Activated CD4-positive, alpha-beta memory T cell treated with anti-CD3 and anti-CD28 coated beads, Interleukin-2, amount 10 ng/mL, durations not matched to agents 7 days and 5 days (primary cell): ENCODE data around the gene STRIP1. TPM values are rescaled to one million over a fixed set of nuclear protein-coding genes. Genes with fewer than 3 reads are reported as not detected.
"Not testable (repeated sequence)": the region's sequence is repeated elsewhere in the genome, so short reads cannot be mapped to it uniquely, and the experiment has no call there.

ENCODE experiments used
- CTCF ChIA-PET: fragments of 350-600 bp; sonication (Branson Sonifier 250); formaldehyde crosslinking; loops from one replicate; lab custom pipeline; 2021; ENCODE audit warnings: antibody characterized with exemption, inconsistent platforms; lab: Charles Lee
- POLR2A ChIA-PET: fragments of 350-600 bp; sonication (Branson Sonifier 250); formaldehyde crosslinking; loops from one replicate; lab custom pipeline; 2021; ENCODE audit warnings: antibody characterized with exemption; lab: Charles Lee
- DNase-seq: peaks from one replicate; pipeline ENCODE4 v3.0.0-alpha.2; 2020
- H3K27ac Mint-ChIP-seq: one replicate; pipeline ENCODE4 v1.8.0; 2021; ENCODE audit warnings: mild to moderate bottlenecking, mixed read lengths
- H3K27me3 Mint-ChIP-seq: one replicate; pipeline ENCODE4 v1.8.0; 2021; ENCODE audit warnings: mixed read lengths
- H3K36me3 Mint-ChIP-seq: one replicate; pipeline ENCODE4 v1.8.0; 2021; ENCODE audit warnings: low read depth, mixed read lengths
- H3K4me1 Mint-ChIP-seq: one replicate; pipeline ENCODE4 v1.8.0; 2021; ENCODE audit warnings: mixed read lengths
- H3K4me3 Mint-ChIP-seq: one replicate; pipeline ENCODE4 v1.8.0; 2021; ENCODE audit warnings: mild to moderate bottlenecking, mixed read lengths
- H3K9me3 Mint-ChIP-seq: one replicate; pipeline ENCODE4 v1.8.0; 2021; ENCODE audit warnings: mixed read lengths
- total RNA-seq, 2 experiments: library from RNA; stranded (reverse); gene quantifications; one replicate each; pipeline ENCODE4 v1.2.3, GENCODE V29; 2021

The STRIP1 gene
- total RNA-seq, 2 experiments from 2014 or later = 34.1 to 34.7 TPM

DNA sequence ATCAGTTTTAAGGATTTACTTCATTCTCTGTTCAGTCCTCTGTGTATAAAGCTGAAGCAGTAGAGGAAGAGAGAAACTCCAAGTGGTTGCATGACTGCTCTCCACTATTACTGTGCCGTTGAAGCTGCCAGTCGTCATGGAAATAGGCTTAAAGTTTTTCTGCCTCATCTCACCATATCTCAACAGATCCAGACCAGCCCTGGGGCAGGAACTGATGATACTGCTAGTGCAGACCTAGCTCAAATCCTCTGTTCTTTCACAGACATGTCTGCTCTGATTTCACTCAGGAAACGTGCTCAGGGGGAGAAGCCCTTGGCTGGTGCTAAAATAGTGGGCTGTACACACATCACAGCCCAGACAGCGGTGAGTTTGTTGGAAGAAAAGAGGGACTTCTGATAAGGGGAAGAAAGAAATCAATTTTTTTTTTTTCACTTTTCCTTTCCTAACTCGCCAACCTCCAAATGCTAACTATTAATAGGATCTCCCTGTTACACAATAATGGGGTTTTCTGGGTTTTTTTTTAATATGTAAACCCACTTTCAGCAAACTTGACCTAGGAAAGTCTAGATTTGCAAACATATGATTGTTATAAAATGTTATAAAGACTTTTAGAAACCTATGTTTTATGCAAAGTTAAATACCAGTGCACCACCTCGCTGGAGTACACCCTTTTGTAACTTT, 22.2 kb upstream of the STRIP1 start:
- Mint-ChIP-seq H3K27me3 (no peaks in the 10 kb centered on the region), H3K4me1 (peaks cover 5% of the 10 kb centered on the region), H3K36me3 (peaks cover 53% of the 10 kb centered on the region), H3K4me3 (no peak overlapping the region), H3K9me3 (no peaks in the 10 kb centered on the region), H3K27ac (peak overlapping the region; percentile 24)
- POLR2A ChIA-PET = interaction anchor here (1.4 to 3.4 kb wide), 2 partner anchors 27 to 238 kb away, joined by 3 to 15 read pairs; partner anchors contain the start of gene AHCYL1
- CTCF ChIA-PET = interaction anchor here (0.6 to 3.7 kb wide), 13 partner anchors 10 to 466 kb away, joined by 3 to 61 read pairs (median 4); partner anchors contain the start of gene AHCYL1
- no peak for DNase-seq

DNA sequence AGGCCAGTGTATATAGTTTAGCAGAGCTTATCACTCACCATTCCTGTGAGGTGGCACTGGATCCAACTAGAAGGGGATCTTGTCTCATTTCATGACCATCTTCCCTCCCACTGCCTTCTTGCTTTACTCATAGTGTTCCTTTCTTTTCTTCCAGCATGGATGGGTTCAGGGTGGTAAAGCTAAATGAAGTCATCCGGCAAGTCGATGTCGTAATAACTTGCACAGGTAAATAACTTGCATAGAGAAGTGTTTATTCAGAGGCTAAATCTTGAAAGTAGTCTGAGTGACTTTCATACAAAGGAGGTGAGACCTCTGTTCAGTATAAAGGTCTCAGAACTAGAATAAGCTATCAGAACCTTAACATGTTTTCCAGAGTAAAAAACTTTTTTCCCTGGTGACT, 16.6 kb upstream of the STRIP1 start:
- ChIA-PET CTCF (interaction anchor here (1.0 kb wide), 1 partner anchor 11 kb away, joined by 3 read pairs; no protein-coding TSS in a partner anchor), POLR2A (no interaction called here)
- no peaks in the 10 kb centered on the region for H3K9me3 Mint-ChIP-seq
- H3K36me3 Mint-ChIP-seq = peaks cover 74% of the 10 kb centered on the region
- no peaks in the 10 kb centered on the region for H3K27me3 Mint-ChIP-seq
- H3K27ac Mint-ChIP-seq = no peak overlapping the region
- DNase-seq = no peak
- H3K4me3 Mint-ChIP-seq = no peak overlapping the region
- H3K4me1 Mint-ChIP-seq = no peaks in the 10 kb centered on the region

DNA sequence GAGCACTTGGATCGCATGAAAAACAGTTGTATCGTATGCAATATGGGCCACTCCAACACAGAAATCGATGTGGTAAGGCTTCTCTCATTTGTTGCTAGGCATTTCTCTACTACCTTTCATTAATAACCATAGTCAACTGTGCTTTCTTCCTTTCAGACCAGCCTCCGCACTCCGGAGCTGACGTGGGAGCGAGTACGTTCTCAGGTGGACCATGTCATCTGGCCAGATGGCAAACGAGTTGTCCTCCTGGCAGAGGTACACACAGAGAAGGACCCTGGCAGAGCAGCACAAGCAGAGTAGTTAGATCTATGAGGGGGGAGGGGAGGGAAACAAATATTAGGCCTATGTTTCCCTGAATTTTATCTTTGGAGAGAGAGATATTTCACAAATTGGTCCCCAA, 16.0 kb upstream of the STRIP1 start:
- no peaks in the 10 kb centered on the region for H3K27me3 Mint-ChIP-seq
- no peaks in the 10 kb centered on the region for H3K4me1 Mint-ChIP-seq
- H3K36me3 Mint-ChIP-seq = peaks cover 76% of the 10 kb centered on the region
- H3K27ac Mint-ChIP-seq = no peak overlapping the region
- CTCF ChIA-PET = interaction anchor here (3.0 kb wide), 1 partner anchor 12 kb away, joined by 16 read pairs; no protein-coding TSS in a partner anchor
- no peak for DNase-seq
- POLR2A ChIA-PET = no interaction called here
- H3K4me3 Mint-ChIP-seq = no peak overlapping the region
- no peaks in the 10 kb centered on the region for H3K9me3 Mint-ChIP-seq

DNA sequence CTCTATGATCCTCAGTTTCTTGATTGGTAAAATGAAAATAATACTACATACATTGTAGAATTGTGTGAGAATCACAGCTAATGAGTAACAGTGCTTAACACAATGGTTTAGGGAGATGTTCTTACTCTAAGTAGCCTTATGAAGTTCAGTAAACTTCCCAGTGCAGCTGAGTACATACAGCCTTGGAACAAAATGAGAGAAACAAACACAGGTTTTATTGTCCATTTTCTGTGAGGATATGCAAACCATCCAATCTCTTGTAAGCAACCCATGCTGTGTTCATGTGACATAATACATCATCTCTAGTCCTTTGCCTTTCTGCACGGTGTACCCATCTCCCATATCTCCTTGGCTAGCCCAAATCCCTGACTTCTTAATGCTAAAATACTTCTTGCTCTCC, 14.7 kb upstream of the STRIP1 start:
- H3K4me3 Mint-ChIP-seq = no peak overlapping the region
- no peak overlapping the region for H3K27ac Mint-ChIP-seq
- H3K4me1 Mint-ChIP-seq = no peaks in the 10 kb centered on the region
- ChIA-PET CTCF (interaction anchor here (1.2 to 3.0 kb wide), 4 partner anchors 10 to 526 kb away, joined by 3 to 16 read pairs (median 4); partner anchors contain the start of genes AHCYL1 and CYB561D1), POLR2A (no interaction called here)
- H3K9me3 Mint-ChIP-seq = no peaks in the 10 kb centered on the region
- H3K27me3 Mint-ChIP-seq = no peaks in the 10 kb centered on the region
- peaks cover 75% of the 10 kb centered on the region for H3K36me3 Mint-ChIP-seq
- no peak for DNase-seq

DNA sequence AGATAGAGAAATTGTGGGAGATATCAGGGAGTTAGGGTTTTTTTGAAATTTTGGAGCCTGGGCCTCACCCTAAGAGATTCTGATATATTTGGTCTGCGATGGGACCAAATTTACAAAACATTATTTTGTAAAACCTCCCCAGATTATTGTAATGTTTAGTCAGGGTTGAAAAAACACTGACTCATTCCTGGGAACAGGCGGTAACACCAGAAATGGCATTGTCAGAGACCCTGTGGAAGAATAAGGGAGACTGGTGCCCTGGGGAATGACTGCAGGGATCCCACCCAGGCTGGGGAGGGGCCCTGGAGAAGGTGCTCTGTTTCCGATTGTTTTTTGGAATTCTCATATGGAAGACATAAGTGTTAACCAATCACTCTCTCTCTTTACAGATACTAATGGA, 13.1 kb upstream of the STRIP1 start:
- no peak for DNase-seq
- Mint-ChIP-seq H3K36me3 (peaks cover 64% of the 10 kb centered on the region), H3K4me3 (no peak overlapping the region), H3K27ac (no peak overlapping the region), H3K4me1 (no peaks in the 10 kb centered on the region), H3K9me3 (no peaks in the 10 kb centered on the region), H3K27me3 (no peaks in the 10 kb centered on the region)
- ChIA-PET CTCF (interaction anchor here (1.9 to 3.0 kb wide), 2 partner anchors 9 to 37 kb away, joined by 5 to 16 read pairs; partner anchors contain the start of gene AHCYL1), POLR2A (no interaction called here)

DNA sequence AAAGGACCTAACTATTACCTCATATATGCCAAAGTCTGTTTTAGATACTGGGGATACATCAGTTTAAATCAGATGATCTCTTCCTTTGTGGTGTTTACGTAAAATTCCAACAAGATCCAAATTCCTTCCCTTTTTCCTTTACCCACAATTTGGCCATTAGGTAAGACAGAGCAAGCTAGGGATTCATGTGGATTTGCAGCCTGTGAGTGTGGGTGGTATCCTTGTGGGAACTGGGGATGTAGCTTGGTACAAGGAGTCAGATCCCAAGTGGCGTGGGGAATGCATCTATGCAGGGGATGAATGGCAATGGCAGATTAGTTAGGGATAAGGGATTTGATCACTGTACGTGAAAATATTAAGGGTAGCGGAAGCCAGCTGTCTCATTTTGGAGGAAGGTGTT, 9.8 kb upstream of the STRIP1 start:
- H3K27me3 Mint-ChIP-seq = no peaks in the 10 kb centered on the region
- CTCF ChIA-PET = interaction anchor here (1.6 kb wide), 1 partner anchor 35 kb away, joined by 4 read pairs; no protein-coding TSS in a partner anchor
- POLR2A ChIA-PET = interaction anchor here (1.8 kb wide), 1 partner anchor 10 kb away, joined by 6 read pairs; the partner anchor contains the start of gene STRIP1

DNA sequence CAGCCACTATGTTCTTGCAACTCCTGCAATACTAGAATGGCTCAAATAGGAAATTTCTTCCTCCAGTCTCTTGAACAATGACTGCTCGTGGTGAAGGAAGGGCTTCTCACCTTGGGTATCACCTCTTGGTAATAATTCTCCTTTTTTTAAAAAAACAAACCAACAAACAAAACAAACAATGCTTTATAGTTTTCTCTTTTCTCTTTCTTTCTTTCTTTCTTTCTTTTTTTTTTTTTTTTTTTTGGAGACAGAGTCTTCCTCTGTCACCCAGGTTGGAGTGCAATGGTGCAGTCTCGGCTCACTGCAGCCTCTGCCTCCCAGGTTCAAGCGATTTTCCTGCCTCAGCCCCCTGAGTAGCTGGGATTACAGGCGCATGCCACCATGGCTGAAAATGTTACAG, 3.7 kb upstream of the STRIP1 start:
- H3K4me1 Mint-ChIP-seq = peaks cover 50% of the 10 kb centered on the region
- POLR2A ChIA-PET = interaction anchor here (0.7 to 2.5 kb wide), 2 partner anchors 29 to 482 kb away, joined by 3 to 8 read pairs; partner anchors contain the start of gene GNAI3

More for the DNA sequence above, 9.8 kb upstream of the STRIP1 start:
- peaks cover 33% of the 10 kb centered on the region for H3K36me3 Mint-ChIP-seq
- H3K9me3 Mint-ChIP-seq = no peaks in the 10 kb centered on the region
- H3K27ac Mint-ChIP-seq = peak overlapping the region; percentile 4
- no peak overlapping the region for H3K4me3 Mint-ChIP-seq
- H3K4me1 Mint-ChIP-seq = no peaks in the 10 kb centered on the region
- no peak for DNase-seq

DNA sequence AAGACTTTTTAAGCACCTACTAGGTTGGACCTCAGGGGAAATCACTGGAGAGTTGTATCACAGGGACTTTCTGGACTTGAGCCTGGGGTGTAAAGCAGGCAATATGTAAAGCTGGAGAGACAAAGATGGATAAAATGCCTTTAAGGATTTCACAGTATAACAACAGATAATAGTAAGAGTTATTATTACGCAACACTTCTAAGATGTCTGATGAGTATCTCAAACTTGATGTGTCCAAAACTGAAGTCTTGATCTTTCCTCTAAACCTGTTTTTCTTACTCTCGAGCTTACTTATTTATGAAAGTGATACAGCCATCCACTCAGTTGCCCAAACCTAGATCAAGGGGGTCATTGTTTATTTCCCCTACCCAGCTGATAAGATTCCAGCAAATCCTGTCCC, 2.1 kb upstream of the STRIP1 start:
- H3K9me3 Mint-ChIP-seq = no peaks in the 10 kb centered on the region
- CTCF ChIA-PET = interaction anchor here (1.0 to 1.7 kb wide), 2 partner anchors 28 to 48 kb away, joined by 4 to 5 read pairs; partner anchors contain the start of gene AHCYL1
- H3K27me3 Mint-ChIP-seq = no peaks in the 10 kb centered on the region
- peaks cover 62% of the 10 kb centered on the region for H3K4me1 Mint-ChIP-seq
- POLR2A ChIA-PET = interaction anchor here (1.2 kb wide), 1 partner anchor 10 kb away, joined by 3 read pairs; no protein-coding TSS in a partner anchor
- H3K27ac Mint-ChIP-seq = no peak overlapping the region
- no peak for DNase-seq
- no peaks in the 10 kb centered on the region for H3K36me3 Mint-ChIP-seq
- H3K4me3 Mint-ChIP-seq = no peak overlapping the region

More for the DNA sequence above, 3.7 kb upstream of the STRIP1 start:
- not testable (repeated sequence) for H3K27me3 Mint-ChIP-seq, H3K36me3 Mint-ChIP-seq, H3K9me3 Mint-ChIP-seq, DNase-seq
- H3K27ac Mint-ChIP-seq = peak overlapping the region; percentile 89
- peak overlapping the region; percentile 79 for H3K4me3 Mint-ChIP-seq
- CTCF ChIA-PET = interaction anchor here (0.6 to 3.4 kb wide), 14 partner anchors 9 to 606 kb away, joined by 3 to 16 read pairs (median 6); partner anchors contain the start of gene AHCYL1

DNA sequence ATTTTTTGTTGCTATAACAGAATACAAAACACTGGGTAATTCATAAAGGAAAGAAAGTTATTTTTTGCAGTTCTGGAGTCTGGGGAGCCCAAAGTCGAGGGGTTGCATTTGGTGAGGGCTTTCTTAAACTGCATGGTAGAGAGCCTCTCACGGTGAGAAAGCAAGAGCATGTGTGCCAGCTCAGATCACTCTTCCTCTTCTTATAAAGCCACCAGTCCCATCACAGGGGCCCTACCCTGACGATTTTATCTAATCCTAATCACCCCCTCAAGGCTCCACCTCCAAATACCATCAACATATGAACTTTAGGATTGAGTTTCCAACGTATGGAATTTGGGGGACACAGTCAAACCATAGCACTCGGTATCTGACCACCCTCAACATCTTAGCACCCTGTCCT, 1.0 kb upstream of the STRIP1 start:
- no peak for DNase-seq
- ChIA-PET CTCF (interaction anchor here (1.7 kb wide), 1 partner anchor 27 kb away, joined by 5 read pairs; no protein-coding TSS in a partner anchor), POLR2A (interaction anchor here (1.2 kb wide), 1 partner anchor 11 kb away, joined by 3 read pairs; no protein-coding TSS in a partner anchor)
- peak overlapping the region; percentile 90 for H3K4me3 Mint-ChIP-seq
- peak overlapping the region; percentile 74 for H3K27ac Mint-ChIP-seq
- peaks cover 62% of the 10 kb centered on the region for H3K4me1 Mint-ChIP-seq
- no peaks in the 10 kb centered on the region for H3K27me3 Mint-ChIP-seq
- H3K9me3 Mint-ChIP-seq = no peaks in the 10 kb centered on the region
- peaks cover 5% of the 10 kb centered on the region for H3K36me3 Mint-ChIP-seq

DNA sequence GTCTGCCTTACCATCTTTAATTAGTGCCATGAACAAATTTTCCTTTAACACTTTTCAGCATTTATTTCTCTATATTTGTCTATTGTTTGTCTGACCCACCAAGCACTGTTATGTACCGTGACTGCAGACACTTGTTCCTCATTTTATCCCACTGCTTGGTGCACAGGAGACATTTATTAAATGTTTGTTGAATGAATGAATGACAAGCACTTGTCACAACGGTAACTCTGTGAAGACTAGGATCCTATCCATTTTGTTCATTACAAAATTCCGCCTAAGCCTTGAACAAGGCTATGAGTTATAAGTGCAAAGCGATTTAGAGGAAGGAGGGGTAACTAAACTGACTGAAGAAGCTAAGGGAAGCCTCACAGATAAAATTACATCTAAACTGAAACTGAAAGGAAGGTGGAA, 379 bp upstream of the STRIP1 start:
- Mint-ChIP-seq H3K4me3 (peak overlapping the region; percentile 90), H3K27ac (peak overlapping the region; percentile 74), H3K27me3 (no peaks in the 10 kb centered on the region), H3K4me1 (peaks cover 62% of the 10 kb centered on the region), H3K36me3 (peaks cover 11% of the 10 kb centered on the region), H3K9me3 (no peaks in the 10 kb centered on the region)
- ChIA-PET CTCF (interaction anchor here (0.6 to 3.3 kb wide), 16 partner anchors 11 to 502 kb away, joined by 3 to 18 read pairs (median 4); partner anchors contain the start of genes AHCYL1 and RBM15), POLR2A (interaction anchor here (1.0 to 2.5 kb wide), 15 partner anchors 9 to 488 kb away, joined by 3 to 19 read pairs (median 6); partner anchors contain the start of genes AHCYL1, AMPD2, GNAI3 and GNAT2)
- DNase-seq = no peak

DNA sequence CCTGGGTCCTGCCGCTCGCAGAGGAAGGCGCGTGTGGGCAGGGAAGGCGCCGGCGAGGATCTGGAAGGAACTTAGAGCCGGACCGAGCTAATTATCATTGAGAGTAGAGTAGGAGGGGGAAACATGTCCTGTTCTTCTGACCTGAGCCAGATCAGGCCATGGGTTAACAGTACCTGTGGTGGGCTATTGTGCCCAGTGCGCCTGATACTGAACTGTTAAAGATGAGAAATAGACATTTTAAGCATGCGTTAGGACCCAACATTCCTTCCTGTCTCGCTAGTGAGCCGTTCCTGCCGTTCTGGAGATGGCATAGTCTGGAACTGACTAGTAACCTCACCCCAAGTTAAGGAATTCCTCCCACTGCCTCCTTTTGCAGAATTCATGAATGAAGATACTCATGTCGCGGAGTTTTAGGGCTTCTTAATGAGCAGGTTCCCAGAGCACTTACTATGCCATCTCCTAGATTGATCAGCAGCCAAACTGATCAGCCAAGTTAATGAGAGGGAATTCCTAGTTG, 870 bp downstream of the STRIP1 start:
- ChIA-PET POLR2A (interaction anchor here (0.7 to 2.5 kb wide), 20 partner anchors 10 to 551 kb away, joined by 3 to 19 read pairs (median 4); partner anchors contain the start of genes AHCYL1, ATXN7L2, GNAI3 and GSTM4), CTCF (interaction anchor here (0.8 to 3.3 kb wide), 13 partner anchors 10 to 461 kb away, joined by 3 to 18 read pairs (median 6); partner anchors contain the start of genes AHCYL1 and RBM15)
- H3K27me3 Mint-ChIP-seq = no peaks in the 10 kb centered on the region
- peak overlapping the region; percentile 88 for H3K4me3 Mint-ChIP-seq
- H3K4me1 Mint-ChIP-seq = peaks cover 60% of the 10 kb centered on the region
- H3K9me3 Mint-ChIP-seq = no peaks in the 10 kb centered on the region
- H3K36me3 Mint-ChIP-seq = peaks cover 21% of the 10 kb centered on the region
- no peak for DNase-seq
- H3K27ac Mint-ChIP-seq = peak overlapping the region; percentile 61

DNA sequence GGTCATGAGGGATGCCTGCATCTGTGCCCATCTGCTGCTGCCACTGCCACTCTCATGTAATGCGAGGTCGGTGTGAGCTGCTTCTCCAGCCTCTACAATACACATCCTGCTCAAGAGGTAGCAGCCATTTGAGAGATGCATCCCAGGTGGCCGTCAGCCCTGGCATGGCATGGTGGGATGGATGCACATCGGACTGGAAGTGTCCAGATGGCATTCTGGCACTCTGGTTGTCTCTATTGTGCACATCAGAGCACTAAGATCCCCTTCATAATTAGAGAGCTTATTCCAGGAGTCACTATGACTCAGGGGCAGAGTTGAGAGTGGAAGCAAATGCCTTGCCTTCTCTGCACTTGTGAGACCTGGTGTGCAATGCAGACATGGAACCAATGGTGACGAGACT, 3.8 kb downstream of the STRIP1 start:
- no peak overlapping the region for H3K27ac Mint-ChIP-seq
- no peaks in the 10 kb centered on the region for H3K27me3 Mint-ChIP-seq
- no peak for DNase-seq
- peaks cover 34% of the 10 kb centered on the region for H3K4me1 Mint-ChIP-seq
- ChIA-PET POLR2A (no interaction called here), CTCF (interaction anchor here (2.2 to 3.7 kb wide), 2 partner anchors 9 to 22 kb away, joined by 6 to 14 read pairs; no protein-coding TSS in a partner anchor)
- H3K36me3 Mint-ChIP-seq = peaks cover 46% of the 10 kb centered on the region
- no peaks in the 10 kb centered on the region for H3K9me3 Mint-ChIP-seq
- H3K4me3 Mint-ChIP-seq = no peak overlapping the region
